NCI-H526 (cell line): ENCODE data around the gene TFCP2L1.
"Not testable (repeated sequence)": the region's sequence is repeated elsewhere in the genome, so short reads cannot be mapped to it uniquely, and the experiment has no call there.

Experiments
- DNase-seq, 2 experiments: peaks; one replicate each; lab custom pipeline; 2025; lab: John Stamatoyannopoulos, UW

Gene TFCP2L1

GRCh38 chr2:121242175-121242875 lies 42.7 kb downstream of the TFCP2L1 start:
- no peak for DNase-seq

- DNase-seq, result no peak
These were observed 43.5 kb downstream of the TFCP2L1 start for GRCh38 chr2:121241466-121241865.

- no peak for DNase-seq
These were observed 44.6 kb downstream of the TFCP2L1 start for GRCh38 chr2:121240436-121240835.

- no peak for DNase-seq
These were observed 45.0 kb downstream of the TFCP2L1 start for GRCh38 chr2:121239969-121240368.

GRCh38 chr2:121239471-121239870 lies 45.5 kb downstream of the TFCP2L1 start:
- no peak for DNase-seq

GRCh38 chr2:121238828-121239227 lies 46.2 kb downstream of the TFCP2L1 start:
- DNase-seq, result no peak

- DNase-seq, result no peak
These were observed 46.9 kb downstream of the TFCP2L1 start for GRCh38 chr2:121237980-121238665.

- no peak for DNase-seq
These were observed 47.5 kb downstream of the TFCP2L1 start for GRCh38 chr2:121237336-121237979.

GRCh38 chr2:121236650-121237180 lies 48.3 kb downstream of the TFCP2L1 start:
- DNase-seq, result no peak

- DNase-seq, result no peak
These were observed 48.8 kb downstream of the TFCP2L1 start for GRCh38 chr2:121236101-121236640.

GRCh38 chr2:121235542-121235941 lies 49.5 kb downstream of the TFCP2L1 start:
- DNase-seq, result no peak

- DNase-seq, result no peak
These were observed 50.2 kb downstream of the TFCP2L1 start for GRCh38 chr2:121234791-121235190.

GRCh38 chr2:121234144-121234543 lies 50.9 kb downstream of the TFCP2L1 start:
- no peak for DNase-seq

- DNase-seq, result no peak
These were observed 51.4 kb downstream of the TFCP2L1 start for GRCh38 chr2:121233486-121234110.

- DNase-seq, result no peak
These were observed 52.3 kb downstream of the TFCP2L1 start for GRCh38 chr2:121232626-121233265.

GRCh38 chr2:121231385-121232000 lies 53.5 kb downstream of the TFCP2L1 start:
- no peak for DNase-seq

GRCh38 chr2:121228521-121228920 lies 56.5 kb downstream of the TFCP2L1 start:
- no peak for DNase-seq

GRCh38 chr2:121227381-121228144 lies 57.4 kb downstream of the TFCP2L1 start:
- DNase-seq, result peak; percentile 71 to 89

- not testable (repeated sequence) for DNase-seq
These were observed 59.3 kb downstream of the TFCP2L1 start for GRCh38 chr2:121225681-121226080.

GRCh38 chr2:121220995-121221394 lies 64.0 kb downstream of the TFCP2L1 start:
- no peak for DNase-seq
